Immature natural killer cell (primary cell): ENCODE results near the gene DOCK10. TPM values are rescaled to one million over a fixed set of nuclear protein-coding genes. Genes with fewer than 3 reads are reported as not detected.

Experiments used
- DNase-seq, 3 donors: peaks; one replicate each; pipeline ENCODE4 v3.0.0; 2022; ENCODE audit warnings: mixed read lengths in 1 of 3
- H3K27ac Mint-ChIP-seq, 6 donors: one replicate each; pipeline ENCODE4 v1.8.0; 2020; ENCODE audit warnings: mixed read lengths in 6 of 6, mild to moderate bottlenecking in 5 of 6, inconsistent platforms in 4 of 6, moderate library complexity in 3 of 6
- H3K27me3 Mint-ChIP-seq, 3 donors: one replicate each; pipeline ENCODE4 v1.8.0; 2020 to 2021; ENCODE audit warnings: low read depth in 3 of 3, mild to moderate bottlenecking in 3 of 3, mixed read lengths in 3 of 3, moderate library complexity in 3 of 3, inconsistent platforms in 1 of 3
- H3K36me3 Mint-ChIP-seq, 3 donors: one replicate each; pipeline ENCODE4 v1.8.0; 2020; ENCODE audit warnings: mixed read lengths in 3 of 3, inconsistent platforms in 2 of 3, mild to moderate bottlenecking in 2 of 3
- H3K4me1 Mint-ChIP-seq, 2 donors: one replicate each; pipeline ENCODE4 v1.8.0; 2020; ENCODE audit warnings: inconsistent platforms in 2 of 2, mild to moderate bottlenecking in 2 of 2, mixed read lengths in 2 of 2, moderate library complexity in 1 of 2
- H3K4me3 Mint-ChIP-seq, 5 donors: one replicate each; pipeline ENCODE4 v1.8.0; 2020; ENCODE audit warnings: mild to moderate bottlenecking in 5 of 5, mixed read lengths in 5 of 5, inconsistent platforms in 3 of 5, moderate library complexity in 3 of 5
- H3K9me3 Mint-ChIP-seq, 6 donors: one replicate each; pipeline ENCODE4 v1.8.0; 2020; ENCODE audit warnings: mild to moderate bottlenecking in 6 of 6, mixed read lengths in 6 of 6, inconsistent platforms in 4 of 6, moderate library complexity in 3 of 6
- polyA plus RNA-seq, 3 donors: library from polyadenylated mRNA; unstranded; fragments of 300-500 nt; fragmentation: Illumina TruSeq; gene quantifications; one replicate each; pipeline ENCODE4 v1.2.3, GENCODE V29; 2021

The DOCK10 gene
- polyA plus RNA-seq: 10 to 100 TPM; 10.2 to 61.9 (median 22.9) TPM

GRCh38 chr2:225041851-225042799, at the start of gene DOCK10:
TSS of gene DOCK10 (minus strand) at chr2:225042468. CDS start at chr2:225042374, 94 bp downstream.
- DNase-seq: peak; percentile 57 to 62 (median 58)
- Mint-ChIP-seq H3K36me3 (no peaks in the 10 kb centered on the region), H3K27ac (peak within 1 kb of the TSS; percentile 95 to 99 (median 98)), H3K9me3 (no peaks in the 10 kb centered on the region), H3K4me3 (peak within 1 kb of the TSS; percentile 97 to 100 (median 99)), H3K4me1 (peaks cover 52 to 56% of the 10 kb centered on the region in 2 donors), H3K27me3 (peaks cover 0 to 7% (median 2%) of the 10 kb centered on the region in 3 donors)

DNA sequence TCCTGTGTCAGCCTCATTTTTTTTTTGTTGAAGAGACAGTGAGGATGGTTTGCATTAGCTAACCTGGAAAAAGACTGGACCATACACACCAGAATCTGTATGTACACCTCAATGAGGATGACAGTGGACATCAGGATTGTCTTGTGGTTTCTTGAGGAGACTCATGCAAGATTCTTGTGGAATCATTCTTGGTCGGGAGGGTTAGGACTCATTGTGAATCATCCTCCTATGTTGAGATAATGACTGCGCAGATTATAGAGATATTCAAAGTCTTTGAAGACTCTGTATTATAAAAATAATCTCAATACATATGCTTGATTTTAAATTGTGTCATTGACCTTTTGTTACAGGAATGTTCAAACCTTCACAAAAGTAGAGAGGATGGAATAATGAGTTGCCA, 49.1 kb upstream of the DOCK10 start:
- Mint-ChIP-seq H3K4me1 (peaks cover 25 to 33% of the 10 kb centered on the region in 2 donors), H3K9me3 (no peaks in the 10 kb centered on the region), H3K36me3 (no peaks in the 10 kb centered on the region), H3K4me3 (peak overlapping the region in 1 of 5 donors; percentile 46), H3K27me3 (peaks cover 0 to 11% (median 2%) of the 10 kb centered on the region in 3 donors), H3K27ac (peak overlapping the region in 1 of 6 donors; percentile 82)
- no peak for DNase-seq

DNA sequence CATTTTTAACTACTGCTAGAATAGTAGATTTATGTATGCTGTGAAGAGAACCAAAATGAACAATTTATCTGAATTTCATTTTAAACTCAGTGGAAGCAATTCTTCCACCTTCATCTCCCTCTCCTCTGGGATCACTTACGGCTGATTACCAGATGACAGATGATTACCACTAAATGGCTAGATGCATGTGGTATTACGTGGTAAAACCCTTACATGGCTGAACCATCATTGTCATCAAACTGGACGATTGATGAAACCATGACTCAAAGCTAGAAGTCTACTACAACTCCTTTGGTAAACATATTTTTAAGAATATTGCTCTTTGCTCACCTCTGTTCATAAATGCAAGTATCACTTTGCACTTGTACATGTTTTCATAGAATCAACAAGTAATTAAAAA, 48.5 kb upstream of the DOCK10 start:
- Mint-ChIP-seq H3K9me3 (no peaks in the 10 kb centered on the region), H3K27ac (peak overlapping the region in 2 of 6 donors; percentile 51 to 82)
- DNase-seq: no peak

DNA sequence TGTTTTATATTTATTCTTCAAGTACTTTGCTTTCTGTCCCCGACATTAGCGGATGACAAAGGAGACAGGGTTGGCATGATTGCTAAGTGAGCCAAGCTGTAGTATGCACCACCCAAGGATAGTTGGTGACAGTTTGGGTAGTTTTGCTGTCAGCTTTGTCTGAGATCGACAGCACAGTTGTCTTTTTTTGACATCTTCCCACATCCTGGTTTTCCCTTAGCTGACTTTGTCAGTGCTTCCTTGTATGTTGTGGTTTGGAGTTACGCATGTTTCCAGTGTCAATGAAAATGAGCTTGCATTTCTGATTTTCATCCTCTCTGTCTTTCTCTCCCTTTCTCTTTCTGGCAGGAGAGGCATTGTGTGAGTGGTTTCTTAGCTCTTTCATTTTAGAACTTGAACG, 44.6 kb upstream of the DOCK10 start:
- DNase-seq: no peak
- H3K27ac Mint-ChIP-seq: peak overlapping the region in 1 of 6 donors; percentile 29
- peak overlapping the region in 1 of 5 donors; percentile 38 for H3K4me3 Mint-ChIP-seq
- H3K9me3 Mint-ChIP-seq: no peaks in the 10 kb centered on the region
- peaks cover 20 to 25% of the 10 kb centered on the region in 2 donors for H3K4me1 Mint-ChIP-seq
- peaks cover 0 to 2% (median 2%) of the 10 kb centered on the region in 3 donors for H3K27me3 Mint-ChIP-seq
- H3K36me3 Mint-ChIP-seq: no peaks in the 10 kb centered on the region

More for the DNA sequence above, 48.5 kb upstream of the DOCK10 start:
- Mint-ChIP-seq H3K36me3 (no peaks in the 10 kb centered on the region), H3K27me3 (peaks cover 0 to 11% (median 0%) of the 10 kb centered on the region in 3 donors), H3K4me1 (peaks cover 21 to 31% of the 10 kb centered on the region in 2 donors), H3K4me3 (peak overlapping the region in 1 of 5 donors; percentile 46)

- no peaks in the 10 kb centered on the region for H3K9me3 Mint-ChIP-seq
- no peaks in the 10 kb centered on the region for H3K36me3 Mint-ChIP-seq
- no peak for DNase-seq
- no peak overlapping the region for H3K4me3 Mint-ChIP-seq
- H3K27me3 Mint-ChIP-seq: peaks cover 0 to 3% (median 2%) of the 10 kb centered on the region in 3 donors
- H3K4me1 Mint-ChIP-seq: peaks cover 17 to 21% of the 10 kb centered on the region in 2 donors
- H3K27ac Mint-ChIP-seq: no peak overlapping the region
Measured at GRCh38 chr2:225086439-225086838, 44.2 kb upstream of the DOCK10 start.

DNA sequence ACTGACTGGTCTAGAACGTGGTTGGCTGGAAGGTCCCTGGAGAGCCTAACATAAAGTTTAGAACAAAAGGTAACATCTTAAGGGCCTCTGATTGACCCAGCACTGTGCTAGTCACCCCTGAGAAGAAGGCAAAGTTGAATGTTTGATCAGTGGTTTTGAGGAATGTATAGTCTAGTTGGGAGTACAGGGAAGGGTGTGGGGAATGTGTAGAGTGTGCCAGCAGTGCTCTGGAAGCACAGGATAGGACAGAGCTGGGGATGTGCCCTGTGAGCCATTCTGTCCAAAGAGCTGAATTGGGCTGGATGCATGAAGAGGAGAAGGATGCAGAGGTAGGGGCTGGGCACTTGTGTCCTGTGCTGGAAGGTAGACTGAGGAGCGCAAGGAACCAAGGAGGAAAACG, 41.0 kb upstream of the DOCK10 start:
- Mint-ChIP-seq H3K27me3 (peaks cover 2 to 5% (median 3%) of the 10 kb centered on the region in 3 donors), H3K36me3 (no peaks in the 10 kb centered on the region), H3K9me3 (no peaks in the 10 kb centered on the region), H3K4me1 (peaks cover 10 to 12% of the 10 kb centered on the region in 2 donors), H3K27ac (no peak overlapping the region), H3K4me3 (no peak overlapping the region)
- no peak for DNase-seq

DNA sequence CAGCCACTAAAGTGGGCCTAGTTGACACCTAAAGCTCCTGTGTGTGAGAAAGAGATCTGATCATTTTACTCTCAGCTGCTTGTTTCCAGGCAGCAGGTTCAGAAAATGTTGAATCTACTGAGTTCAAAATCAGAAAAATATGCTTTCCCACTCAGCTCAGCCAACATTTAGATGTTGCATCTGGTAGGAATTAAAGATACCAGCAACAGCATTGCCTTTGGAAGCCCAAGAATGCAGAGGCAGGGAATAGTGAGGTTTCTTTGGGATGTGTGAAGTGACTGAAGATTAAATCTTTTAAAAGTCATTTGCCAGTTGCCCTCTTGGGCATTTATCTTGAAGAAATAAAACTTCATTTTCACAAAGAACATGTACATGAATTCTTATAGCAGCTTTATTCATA, 33.9 kb upstream of the DOCK10 start:
- DNase-seq: no peak
- H3K9me3 Mint-ChIP-seq: no peaks in the 10 kb centered on the region
- no peaks in the 10 kb centered on the region for H3K36me3 Mint-ChIP-seq
- H3K4me3 Mint-ChIP-seq: no peak overlapping the region
- no peak overlapping the region for H3K27ac Mint-ChIP-seq
- peaks cover 6 to 12% (median 7%) of the 10 kb centered on the region in 3 donors for H3K27me3 Mint-ChIP-seq
- peaks cover 0 to 8% of the 10 kb centered on the region in 2 donors for H3K4me1 Mint-ChIP-seq

GRCh38 chr2:225074919-225075681, 32.8 kb upstream of the DOCK10 start:
- H3K9me3 Mint-ChIP-seq: no peaks in the 10 kb centered on the region
- H3K27ac Mint-ChIP-seq: no peak overlapping the region
- H3K36me3 Mint-ChIP-seq: no peaks in the 10 kb centered on the region
- peaks cover 4 to 13% (median 6%) of the 10 kb centered on the region in 3 donors for H3K27me3 Mint-ChIP-seq
- peaks cover 0 to 8% of the 10 kb centered on the region in 2 donors for H3K4me1 Mint-ChIP-seq
- H3K4me3 Mint-ChIP-seq: no peak overlapping the region
- no peak for DNase-seq

- no peak for DNase-seq
- Mint-ChIP-seq H3K9me3 (no peaks in the 10 kb centered on the region), H3K27me3 (peaks cover 2 to 13% (median 4%) of the 10 kb centered on the region in 3 donors), H3K36me3 (no peaks in the 10 kb centered on the region), H3K4me1 (peaks cover 0 to 8% of the 10 kb centered on the region in 2 donors), H3K27ac (no peak overlapping the region), H3K4me3 (no peak overlapping the region)
Measured at GRCh38 chr2:225074366-225074765, 32.1 kb upstream of the DOCK10 start.

- no peak for DNase-seq
- H3K36me3 Mint-ChIP-seq: peaks cover 0 to 1% (median 0%) of the 10 kb centered on the region in 3 donors
- no peak overlapping the region for H3K27ac Mint-ChIP-seq
- H3K27me3 Mint-ChIP-seq: peaks cover 2 to 17% (median 13%) of the 10 kb centered on the region in 3 donors
- no peaks in the 10 kb centered on the region for H3K9me3 Mint-ChIP-seq
- peaks cover 0 to 8% of the 10 kb centered on the region in 2 donors for H3K4me1 Mint-ChIP-seq
- no peak overlapping the region for H3K4me3 Mint-ChIP-seq
Measured at GRCh38 chr2:225073198-225073597, 30.9 kb upstream of the DOCK10 start.

GRCh38 chr2:225072444-225072843, 30.2 kb upstream of the DOCK10 start:
- H3K27me3 Mint-ChIP-seq: peaks cover 2 to 16% (median 13%) of the 10 kb centered on the region in 3 donors
- no peak for DNase-seq
- H3K9me3 Mint-ChIP-seq: no peaks in the 10 kb centered on the region
- no peak overlapping the region for H3K27ac Mint-ChIP-seq
- H3K36me3 Mint-ChIP-seq: peaks cover 0 to 9% (median 0%) of the 10 kb centered on the region in 3 donors
- peaks cover 0 to 2% of the 10 kb centered on the region in 2 donors for H3K4me1 Mint-ChIP-seq
- no peak overlapping the region for H3K4me3 Mint-ChIP-seq

DNA sequence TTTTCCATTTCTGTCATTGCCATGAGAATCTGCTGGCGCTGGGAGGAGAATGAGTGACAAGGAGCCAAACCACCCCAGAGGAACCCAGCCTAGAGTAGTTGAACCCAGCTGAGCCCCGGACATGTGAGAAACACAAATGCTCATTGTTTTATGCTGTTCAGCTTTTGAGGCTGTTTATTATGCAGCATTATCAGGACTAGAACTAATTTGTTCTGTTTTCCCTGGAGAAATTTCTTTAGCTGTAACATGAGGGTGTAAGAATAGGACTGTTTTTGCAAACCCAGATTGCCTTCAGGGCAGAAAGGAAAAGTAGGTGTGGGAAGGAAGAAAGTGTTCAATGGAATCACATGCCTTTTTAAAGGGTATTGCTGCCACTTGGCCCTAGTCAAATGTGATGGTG, 28.5 kb upstream of the DOCK10 start:
- Mint-ChIP-seq H3K27ac (no peak overlapping the region), H3K27me3 (peaks cover 2 to 18% (median 12%) of the 10 kb centered on the region in 3 donors), H3K4me3 (no peak overlapping the region), H3K36me3 (peaks cover 0 to 14% (median 0%) of the 10 kb centered on the region in 3 donors), H3K9me3 (no peaks in the 10 kb centered on the region), H3K4me1 (no peaks in the 10 kb centered on the region)
- no peak for DNase-seq

- no peak for DNase-seq
- Mint-ChIP-seq H3K9me3 (no peaks in the 10 kb centered on the region), H3K27ac (no peak overlapping the region), H3K4me3 (no peak overlapping the region), H3K36me3 (peaks cover 0 to 14% (median 0%) of the 10 kb centered on the region in 3 donors), H3K4me1 (peaks cover under 1 to 1% of the 10 kb centered on the region in 2 donors), H3K27me3 (peaks cover 2 to 18% (median 12%) of the 10 kb centered on the region in 3 donors)
Measured at GRCh38 chr2:225069966-225070365, 27.7 kb upstream of the DOCK10 start.
